Measurements from ENCODE around the gene PDE4C.

Gene PDE4C

DNA sequence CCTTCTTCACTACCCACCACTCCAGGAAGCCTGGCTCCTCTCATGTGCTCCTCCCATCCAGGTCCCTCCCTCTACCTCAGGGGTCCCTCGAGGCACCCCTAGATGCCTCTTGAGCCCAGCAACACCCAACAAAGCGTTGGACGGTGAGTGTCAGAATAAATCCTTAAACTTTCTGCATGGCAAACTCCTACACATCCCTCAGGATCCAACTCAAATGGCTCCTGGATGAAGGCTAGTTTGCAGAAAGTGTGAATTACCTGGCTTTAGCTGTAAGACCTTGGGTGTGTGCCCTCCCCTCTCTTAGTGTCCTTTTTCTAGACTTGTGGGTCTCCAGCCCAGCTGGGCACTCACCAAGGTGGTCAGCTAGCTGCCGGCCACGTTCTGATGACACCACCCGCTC is 27.9 kb downstream of the PDE4C start:
- no peak for DNase-seq (ENCODE audit: low read depth in 2 of 2)

DNA sequence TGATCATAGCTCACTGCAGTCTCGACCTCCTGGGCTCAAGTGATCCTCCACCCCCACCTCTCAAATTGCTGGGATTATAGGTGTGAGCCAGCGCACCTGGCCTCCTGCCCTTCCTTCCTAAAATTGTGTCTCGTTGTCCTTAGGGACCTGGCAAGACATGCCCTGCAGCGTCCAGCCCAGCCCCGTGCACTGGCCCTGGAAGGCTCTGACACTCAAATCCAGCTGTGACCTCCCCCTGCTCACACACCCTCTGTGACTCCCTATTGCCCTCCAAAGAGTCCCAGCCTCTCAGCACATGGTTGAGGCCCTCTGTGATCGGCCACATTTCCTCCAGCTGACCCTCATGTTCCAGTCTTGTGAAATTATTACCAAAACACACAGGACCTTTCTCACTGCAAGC is 28.3 kb downstream of the PDE4C start:
- DNase-seq (ENCODE audit: low read depth in 2 of 2) = no peak

DNA sequence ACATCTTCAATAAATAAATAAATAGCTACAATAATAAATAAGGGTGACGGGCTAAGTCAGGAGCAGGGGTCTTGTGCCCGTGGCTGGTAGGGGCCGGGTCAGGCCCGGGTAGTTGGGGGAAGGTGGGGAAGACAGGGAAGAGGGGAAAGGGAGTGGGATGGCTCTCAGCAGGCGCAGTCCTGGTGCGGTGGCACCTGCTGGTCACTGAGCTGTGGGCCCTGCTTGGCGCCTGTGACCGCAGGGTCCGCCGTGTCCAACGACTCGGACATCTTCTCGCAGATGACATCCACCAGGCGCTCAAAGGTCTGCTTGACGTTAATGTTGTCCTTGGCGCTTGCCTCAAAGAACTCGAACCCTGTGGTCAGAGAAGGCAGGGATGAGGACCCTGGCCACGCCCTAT is 28.9 kb downstream of the PDE4C start:
- no peak for DNase-seq (ENCODE audit: low read depth in 2 of 2)

DNA sequence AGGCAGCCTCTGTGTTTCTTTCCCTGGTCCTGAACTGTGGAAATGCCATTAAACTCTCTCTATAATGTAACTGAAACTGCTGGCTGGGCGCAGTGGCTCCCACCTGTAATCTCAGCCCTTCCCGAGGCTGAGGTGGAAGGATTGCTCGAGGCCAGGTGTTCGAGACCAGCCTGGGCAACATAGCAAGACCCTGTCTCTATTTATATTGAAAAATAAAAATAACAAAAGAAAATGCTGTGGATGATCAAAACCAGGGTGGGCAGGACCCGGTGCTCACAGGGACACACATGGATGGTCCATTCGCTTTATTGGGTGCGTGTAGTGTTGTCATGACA is 29.8 kb downstream of the PDE4C start:
- no peak for DNase-seq (ENCODE audit: low read depth in 2 of 2)

DNA sequence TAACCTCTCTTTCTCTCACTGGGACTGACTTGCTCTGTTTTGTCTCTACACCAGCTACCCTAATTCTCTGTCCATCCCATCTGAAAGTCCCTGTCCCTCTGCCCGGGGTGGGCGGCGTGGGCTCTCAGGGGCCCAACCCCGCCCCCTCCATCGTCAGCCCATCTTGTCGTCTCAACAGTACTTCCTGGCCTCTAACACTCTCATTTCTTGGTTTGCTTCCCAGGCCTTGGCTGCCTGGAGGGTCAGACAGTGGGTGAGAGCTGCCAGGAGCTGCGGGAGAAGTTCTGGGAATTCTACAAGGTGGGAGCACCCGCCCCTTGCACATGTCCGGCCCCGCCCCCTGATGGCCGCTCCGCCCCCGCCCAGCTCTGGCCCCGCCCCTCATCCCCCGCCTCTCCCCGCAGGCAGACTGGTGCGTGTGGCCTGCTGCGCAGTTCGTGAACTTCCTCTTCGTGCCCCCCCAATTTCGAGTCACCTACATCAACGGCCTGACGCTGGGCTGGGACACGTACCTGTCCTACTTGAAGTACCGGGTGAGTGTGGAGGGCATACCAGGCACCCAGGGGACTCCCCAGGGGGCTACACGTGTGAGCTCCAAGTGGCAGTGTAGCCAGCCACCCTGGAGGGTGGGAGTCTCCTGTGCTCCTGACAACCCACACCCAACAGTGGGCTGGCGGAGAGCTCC is 31.5 kb downstream of the PDE4C start:
- no peak for DNase-seq (ENCODE audit: low read depth in 2 of 2)

DNA sequence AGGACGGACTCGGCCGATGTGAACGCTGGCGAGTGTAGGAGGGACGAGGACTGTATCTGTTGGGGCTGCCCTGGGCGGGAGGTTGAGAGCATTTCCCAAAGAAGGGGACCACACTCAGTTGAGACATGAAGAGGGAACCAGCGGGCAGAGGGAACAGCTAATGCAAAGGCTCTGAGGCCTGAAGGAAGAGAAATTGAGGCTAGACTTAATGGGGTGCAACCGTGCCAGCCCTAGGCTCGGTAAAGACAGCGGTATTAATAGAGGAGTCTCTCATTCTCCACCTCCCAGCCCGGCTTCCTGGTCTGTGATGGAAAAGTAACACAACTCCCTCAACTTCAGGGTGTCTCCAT is 32.1 kb downstream of the PDE4C start:
- no peak for DNase-seq (ENCODE audit: low read depth in 2 of 2)

DNA sequence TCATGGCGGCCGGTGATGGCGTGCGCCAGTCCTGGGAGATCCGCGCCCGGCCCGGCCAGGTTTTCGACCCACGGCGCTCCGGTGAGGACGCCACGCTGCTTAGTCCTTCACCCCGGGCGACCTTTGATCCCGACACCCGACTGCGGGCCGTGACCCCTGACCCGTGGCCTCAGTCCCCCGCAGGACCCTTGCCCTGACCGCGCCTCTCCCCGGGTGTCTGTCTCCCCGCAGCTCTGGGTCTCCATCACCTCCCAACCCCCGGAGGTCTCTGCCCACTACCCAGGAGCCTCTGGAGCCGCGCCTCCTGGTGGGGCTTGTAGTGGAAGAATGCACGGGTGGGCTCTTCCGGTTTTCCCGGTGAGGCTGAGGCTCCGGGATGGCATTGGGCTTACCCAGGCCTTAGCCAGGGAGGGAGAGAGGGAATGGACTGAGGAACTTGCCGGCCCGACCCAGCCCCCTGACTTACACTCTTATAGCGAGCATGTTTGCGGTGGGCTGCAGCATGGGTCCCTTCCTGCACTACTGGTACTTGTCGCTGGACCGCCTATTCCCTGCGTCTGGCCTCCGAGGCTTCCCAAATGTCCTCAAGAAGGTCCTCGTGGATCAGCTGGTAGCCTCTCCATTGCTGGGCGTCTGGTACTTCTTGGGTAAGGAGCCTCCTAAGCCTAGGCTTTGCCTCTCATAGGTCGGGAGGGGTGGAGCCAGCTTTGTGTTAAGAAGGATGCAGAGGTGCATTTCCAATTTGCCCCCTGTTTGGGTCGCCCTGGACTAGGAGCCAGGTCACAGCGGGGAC is 32.7 kb downstream of the PDE4C start:
- no peak for DNase-seq (ENCODE audit: low read depth in 2 of 2)

DNA sequence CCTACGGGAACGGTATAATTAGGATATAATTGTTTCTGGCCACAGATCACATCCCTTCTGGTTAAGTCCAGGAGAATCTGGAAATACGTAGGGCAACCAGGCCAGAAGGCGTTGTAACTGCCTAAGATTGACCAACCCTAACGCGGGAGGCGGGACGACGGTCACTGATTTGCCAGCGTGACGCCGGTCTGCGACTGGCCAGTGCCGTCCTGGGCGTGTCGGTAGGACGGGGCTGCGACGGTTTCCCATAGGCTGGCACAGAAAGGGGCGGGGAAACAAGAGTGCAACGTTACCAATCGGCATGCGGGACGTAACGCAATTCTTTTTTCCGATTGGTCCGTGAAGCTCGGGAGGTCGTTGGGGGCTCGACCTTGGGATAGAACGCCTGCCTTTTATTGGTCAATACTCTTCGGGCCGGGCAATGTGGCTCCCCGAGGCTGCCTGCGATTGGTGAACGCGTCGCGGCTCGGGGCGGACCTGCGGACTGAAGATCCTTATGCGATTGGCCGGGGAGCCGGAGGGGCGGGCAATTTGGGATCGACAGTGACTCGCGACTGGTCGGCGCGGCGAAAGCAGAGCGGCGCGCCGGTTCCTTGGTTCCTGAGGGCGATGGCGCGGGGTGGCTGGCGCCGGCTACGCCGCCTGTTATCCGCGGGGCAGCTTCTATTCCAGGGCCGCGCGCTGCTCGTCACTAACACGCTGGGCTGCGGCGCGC is 33.4 kb downstream of the PDE4C start, which contains the start of gene MPV17L2:
MPV17L2 (plus strand) TSS at position 546 of the 715 bp plus-strand sequence; CDS start at position 610, 64 bp downstream.
- peak; percentile 97 to 98 for DNase-seq (ENCODE audit: low read depth in 2 of 2)

DNA sequence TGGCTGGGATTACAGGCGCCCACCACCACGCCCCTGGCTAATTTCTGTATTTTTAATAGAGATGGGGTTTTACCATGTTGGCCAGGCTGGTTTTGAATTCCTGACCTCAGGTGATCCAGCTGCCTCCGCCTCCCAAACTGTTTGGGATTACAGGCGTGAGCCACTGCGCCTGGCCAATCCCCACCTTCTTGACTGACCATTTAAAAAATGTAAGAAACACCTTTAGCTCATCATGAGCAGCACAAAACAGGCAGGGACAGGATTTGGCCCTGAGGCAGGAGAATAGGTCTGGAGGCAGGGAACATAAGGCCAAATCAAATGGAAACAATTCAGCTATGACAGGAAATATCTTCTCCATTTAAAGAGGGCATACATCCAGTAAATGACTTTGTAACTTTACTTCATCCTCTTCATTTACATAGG is 34.6 kb downstream of the PDE4C start:
- no peak for DNase-seq (ENCODE audit: low read depth in 2 of 2)

DNA sequence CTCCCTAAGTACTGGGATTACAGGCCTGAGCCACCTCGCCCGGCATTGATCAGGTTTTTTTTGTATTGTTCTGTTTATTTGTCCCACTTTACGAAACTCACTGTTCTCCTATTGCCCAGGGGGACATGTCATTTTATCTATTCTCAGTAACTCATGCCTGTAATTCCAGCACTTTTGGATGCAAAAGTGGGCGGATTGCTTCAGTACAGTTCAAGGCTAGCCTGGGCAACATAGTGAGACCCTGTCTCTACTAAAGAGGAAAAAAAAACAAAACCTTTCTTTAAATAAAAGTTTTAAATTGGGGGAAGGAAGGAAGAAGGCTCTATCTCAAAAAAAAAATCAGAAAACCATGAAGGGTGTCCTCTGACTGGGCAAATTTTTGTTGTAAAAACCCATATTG is 36.0 kb downstream of the PDE4C start:
- no peak for DNase-seq (ENCODE audit: low read depth in 2 of 2)

DNA sequence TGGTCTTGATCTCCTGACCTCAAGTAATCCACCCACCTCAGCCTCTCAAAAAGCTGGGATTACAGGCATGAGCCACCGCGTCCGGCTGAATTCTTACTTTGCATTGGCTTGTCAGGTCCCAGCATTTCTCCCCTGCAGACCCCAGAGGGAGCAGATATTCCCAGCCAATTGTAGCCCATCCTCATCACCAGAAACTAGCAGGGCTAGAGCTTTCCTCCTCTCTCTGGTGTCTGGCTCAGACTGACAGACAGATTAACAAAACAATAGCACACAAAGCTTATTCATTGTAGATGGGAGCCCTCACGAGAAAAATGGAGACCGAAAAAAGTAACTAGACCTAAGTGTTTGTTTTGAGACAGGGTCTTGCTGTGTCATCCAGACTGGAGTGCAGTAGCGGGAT is 40.7 kb downstream of the PDE4C start:
- no peak for DNase-seq (ENCODE audit: low read depth in 2 of 2)

DNA sequence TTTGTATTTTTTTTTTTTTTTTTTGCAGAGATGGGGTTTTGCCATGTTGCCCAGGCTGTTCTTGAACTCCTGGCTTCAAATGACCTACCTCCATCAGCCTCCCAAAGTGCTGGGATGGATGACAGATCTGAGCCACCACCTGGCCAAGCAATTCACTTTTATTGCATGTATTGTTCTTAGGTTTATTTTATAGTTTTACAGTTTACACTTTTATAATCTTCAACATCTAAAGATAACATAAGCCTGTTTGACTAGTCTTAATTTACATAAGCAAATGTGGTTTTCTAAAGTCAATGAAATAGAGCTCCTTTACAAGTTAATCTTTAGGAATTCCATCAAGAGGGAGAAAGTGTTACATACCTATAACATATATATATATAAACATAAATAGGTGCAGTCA is 42.7 kb downstream of the PDE4C start:
- DNase-seq (ENCODE audit: low read depth in 2 of 2) = no peak

DNA sequence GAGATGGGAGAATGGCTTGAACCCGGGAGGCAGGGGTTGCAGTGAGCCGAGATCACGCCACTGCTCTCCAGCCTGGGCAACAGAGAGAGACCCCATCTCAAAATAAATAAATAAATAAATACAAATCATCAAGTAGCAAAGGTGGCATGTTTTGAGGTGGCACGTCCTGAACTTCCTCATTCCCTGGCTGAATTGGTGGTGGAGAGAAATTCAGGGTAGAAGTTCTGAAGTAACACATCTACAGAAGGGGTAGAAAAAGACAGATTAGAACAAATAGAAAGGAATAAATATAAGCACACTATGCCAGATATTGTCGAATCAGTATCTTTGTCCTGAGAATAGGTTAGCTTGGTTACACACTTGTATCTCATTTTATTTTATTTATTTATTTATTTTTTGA is 46.3 kb downstream of the PDE4C start:
- no peak for DNase-seq (ENCODE audit: low read depth in 2 of 2)

DNA sequence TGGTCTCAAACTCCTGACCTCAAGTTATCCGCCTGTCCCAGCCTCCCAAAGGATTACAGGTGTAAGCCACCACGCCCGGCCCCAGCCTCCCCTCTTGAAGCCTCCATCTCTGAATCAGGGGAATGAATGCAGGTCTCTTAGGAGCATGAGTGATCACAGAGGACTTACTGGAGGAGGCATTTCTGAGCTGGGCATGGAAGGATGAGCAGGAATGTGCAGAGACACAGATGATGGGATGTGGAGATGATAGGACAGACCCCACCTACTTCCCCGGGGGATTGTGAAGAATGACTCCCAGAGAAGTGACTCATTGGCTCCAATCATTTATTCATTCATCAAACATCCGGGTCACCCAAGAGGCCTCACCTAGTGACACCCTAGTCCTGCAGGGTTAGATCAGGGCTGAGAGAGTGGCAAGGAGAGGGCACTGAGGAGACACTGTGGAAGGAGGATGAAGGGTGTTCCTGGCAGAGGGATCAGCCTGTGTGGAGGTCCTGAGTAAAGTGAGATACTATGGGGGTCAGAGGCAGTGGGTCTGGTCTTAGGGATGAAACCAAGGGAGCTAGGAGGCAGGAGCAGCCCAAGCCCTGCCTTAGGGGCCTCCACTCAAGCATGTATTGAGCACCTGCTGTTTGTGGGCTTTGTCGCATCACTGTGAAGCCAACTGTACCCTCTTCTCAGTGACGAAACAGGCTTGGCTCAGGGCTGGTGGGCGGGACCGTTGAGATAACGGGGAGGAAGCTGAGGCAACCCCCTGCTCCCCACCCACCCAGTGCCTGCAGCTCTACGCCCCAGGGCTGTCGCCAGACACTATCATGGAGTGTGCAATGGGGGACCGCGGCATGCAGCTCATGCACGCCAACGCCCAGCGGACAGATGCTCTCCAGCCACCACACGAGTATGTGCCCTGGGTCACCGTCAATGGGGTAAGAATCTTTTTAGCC is 49.6 kb downstream of the PDE4C start:
- DNase-seq (ENCODE audit: low read depth in 2 of 2) = no peak

DNA sequence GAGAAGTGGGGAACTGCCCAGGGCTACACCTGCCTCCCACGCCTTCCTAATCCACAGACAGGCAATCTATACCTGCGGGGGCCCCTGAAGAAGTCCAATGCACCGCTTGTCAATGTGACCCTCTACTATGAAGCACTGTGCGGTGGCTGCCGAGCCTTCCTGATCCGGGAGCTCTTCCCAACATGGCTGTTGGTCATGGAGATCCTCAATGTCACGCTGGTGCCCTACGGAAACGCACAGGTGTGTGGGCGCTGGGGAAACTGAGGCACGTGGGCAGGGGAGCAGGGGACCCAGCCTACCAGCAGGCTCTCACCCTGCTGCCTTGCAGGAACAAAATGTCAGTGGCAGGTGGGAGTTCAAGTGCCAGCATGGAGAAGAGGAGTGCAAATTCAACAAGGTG is 51.3 kb downstream of the PDE4C start:
- no peak for DNase-seq (ENCODE audit: low read depth in 2 of 2)

Measured in stimulated activated CD8-positive, alpha-beta memory T cell treated with anti-CD3 and anti-CD28 coated beads, Interleukin-15, amount 100 ng/mL, for 48 hours (primary cell).